GM23338 (cell line): Measurements from ENCODE around the gene KLF4. TPM values are rescaled to one million over a fixed set of nuclear protein-coding genes. Genes with fewer than 3 reads are reported as not detected.

Experiments used
- ATAC-seq: fragments of 200-7000 bp; cut with Tn5 transposase; 3 replicates; pipeline ENCODE4 v1.9.1; 2020
- DNase-seq: peaks from one replicate; pipeline ENCODE4 v3.0.0-alpha.2; 2015; ENCODE audit warnings: low spot score
- H2AFZ ChIP-seq: fragments of 200-600 bp; sonication (generic); 2 replicates; pipeline ENCODE4 v1.8.0; 2016; ENCODE audit warnings: antibody characterized with exemption, mild to moderate bottlenecking, moderate library complexity
- H3F3A ChIP-seq: fragments of 200-600 bp; sonication (generic); replicated peaks from 2 replicates; pipeline ENCODE4 v1.8.0; 2017; ENCODE audit warnings: antibody characterized with exemption, mixed run types, low read depth
- H3K27ac ChIP-seq: fragments of 200-600 bp; sonication (generic); 2 replicates; pipeline ENCODE4 v1.6.1; 2016; ENCODE audit warnings: low read depth
- H3K27me3 ChIP-seq: fragments of 200-600 bp; sonication (generic); 2 replicates; pipeline ENCODE4 v1.8.0; 2016; ENCODE audit warnings: mild to moderate bottlenecking, mixed run types, moderate library complexity; ENCODE audit not compliant: insufficient read depth
- H3K36me3 ChIP-seq: fragments of 200-600 bp; sonication (generic); 2 replicates; pipeline ENCODE4 v1.8.0; 2016; ENCODE audit warnings: mild to moderate bottlenecking; ENCODE audit not compliant: insufficient read depth
- H3K4me1 ChIP-seq: fragments of 200-600 bp; sonication (generic); 2 replicates; pipeline ENCODE4 v1.8.0; 2016; ENCODE audit warnings: mild to moderate bottlenecking, moderate library complexity; ENCODE audit not compliant: insufficient read depth
- H3K4me2 ChIP-seq: fragments of 200-600 bp; sonication (generic); 2 replicates; pipeline ENCODE4 v1.7.1; 2017; ENCODE audit warnings: mixed run types
- H3K4me3 ChIP-seq: fragments of 200-600 bp; sonication (generic); 2 replicates; pipeline ENCODE4 v1.6.1; 2016; ENCODE audit warnings: mixed run types
- H3K79me2 ChIP-seq: fragments of 200-600 bp; sonication (generic); replicated peaks from 2 replicates; pipeline ENCODE4 v1.8.0; 2017; ENCODE audit warnings: mild to moderate bottlenecking; ENCODE audit not compliant: insufficient read depth
- H3K9me2 ChIP-seq: fragments of 200-600 bp; sonication (generic); 2 replicates; pipeline ENCODE4 v1.8.0; 2017; ENCODE audit not compliant: insufficient read depth
- H4K20me1 ChIP-seq: fragments of 200-600 bp; sonication (generic); replicated peaks from 2 replicates; pipeline ENCODE4 v1.8.0; 2017; ENCODE audit warnings: mild to moderate bottlenecking; ENCODE audit not compliant: insufficient read depth
- H3K27ac Mint-ChIP-seq: 2 replicates; pipeline ENCODE4 v1.8.0; 2020; ENCODE audit warnings: inconsistent platforms, mild to moderate bottlenecking, moderate library complexity, mixed read lengths
- H3K27me3 Mint-ChIP-seq: 3 replicates; pipeline ENCODE4 v1.8.0; 2022; ENCODE audit warnings: low read depth, mild to moderate bottlenecking, moderate library complexity, mixed read lengths, inconsistent platforms; ENCODE audit not compliant: insufficient read depth, poor library complexity
- H3K36me3 Mint-ChIP-seq: 3 replicates; pipeline ENCODE4 v1.8.0; 2021; ENCODE audit warnings: low read depth, mild to moderate bottlenecking, inconsistent platforms, moderate library complexity, mixed read lengths
- H3K4me1 Mint-ChIP-seq: 3 replicates; pipeline ENCODE4 v1.8.0; 2020; ENCODE audit warnings: mild to moderate bottlenecking, inconsistent platforms, mixed read lengths
- H3K4me3 Mint-ChIP-seq: 3 replicates; pipeline ENCODE4 v1.8.0; 2021; ENCODE audit warnings: moderate library complexity, mild to moderate bottlenecking, inconsistent platforms, mixed read lengths
- H3K9me3 Mint-ChIP-seq: 3 replicates; pipeline ENCODE4 v1.8.0; 2020; ENCODE audit warnings: moderate library complexity, mild to moderate bottlenecking, inconsistent platforms, mixed read lengths
- CREB1 ChIP-seq: fragments of 250-450 bp; sonication (Bioruptor Pico); IDR thresholded peaks from 2 replicates; pipeline ENCODE4 v1.5.0; 2020; ENCODE audit warnings: low read depth, mild to moderate bottlenecking, moderate library complexity
- CTCF ChIP-seq, 2 experiments: fragments of 200-600 bp in 1 of 2; sonication (generic) in 1 of 2; conservative IDR thresholded peaks; 2 replicates each; pipeline versions ENCODE4 v1.5.1 to v1.6.1; 2016 to 2017; ENCODE audit warnings: antibody characterized with exemption in 2 of 2, low read depth in 2 of 2, mild to moderate bottlenecking in 2 of 2, moderate library complexity in 1 of 2
- ETS1 ChIP-seq: IDR thresholded peaks from 2 replicates; pipeline ENCODE4 v1.6.1; 2016; ENCODE audit warnings: antibody characterized with exemption
- EZH2phosphoT487 ChIP-seq: fragments of 200-600 bp; sonication (generic); IDR thresholded peaks from one replicate; pipeline ENCODE4 v1.8.1; 2018; ENCODE audit warnings: antibody characterized with exemption; ENCODE audit not compliant: unreplicated experiment
- POLR2AphosphoS5 ChIP-seq: IDR thresholded peaks from 2 replicates; pipeline ENCODE4 v1.6.1; 2016; ENCODE audit warnings: antibody characterized with exemption, low read depth
- REST ChIP-seq: IDR thresholded peaks from one replicate; pipeline ENCODE4 v1.6.1; 2018; ENCODE audit warnings: antibody characterized with exemption; ENCODE audit not compliant: unreplicated experiment
- STAT1 ChIP-seq: IDR thresholded peaks from one replicate; pipeline ENCODE4 v1.6.1; 2016; ENCODE audit warnings: antibody characterized with exemption; ENCODE audit not compliant: unreplicated experiment
- ZNF331 ChIP-seq: fragments of 250-450 bp; sonication (Bioruptor Pico); IDR thresholded peaks from 2 replicates; pipeline ENCODE4 v1.5.0; 2020; ENCODE audit warnings: low read depth, mild to moderate bottlenecking, moderate library complexity
- polyA plus RNA-seq: library from polyadenylated mRNA; unstranded; fragments of >200 nt; fragmentation: Nextera tagmentation; extraction: Ambion mirVana; gene quantifications from 2 replicates; pipeline ENCODE4 v1.2.1, GENCODE V29; 2016
- total RNA-seq: library from RNA; depleted of rRNA; stranded (reverse); fragments of >200 nt; shearing (Covaris generic); gene quantifications from 2 replicates; pipeline ENCODE4 v1.2.3, GENCODE V29; 2014
- TF ChIP-seq, protein P1 (sequence below): fragments of 250-450 bp; sonication (Bioruptor Pico); IDR thresholded peaks from 2 replicates; pipeline ENCODE4 v1.5.0; 2020; ENCODE audit warnings: mild to moderate bottlenecking, moderate library complexity

The KLF4 gene
- total and polyA plus RNA-seq, 2 experiments from 2014 or later = 8.3 to 29.8 TPM

GRCh38 chr9:107530679-107531078 is 41.1 kb upstream of the KLF4 start:
- Histone ChIP-seq H3K27ac (no peak overlapping the region), H3K4me3 (no peak overlapping the region), H3K4me1 (no peaks in the 10 kb centered on the region), H3K27me3 (no peaks in the 10 kb centered on the region), H2AFZ (no peak overlapping the region), H3K9me2 (no peaks in the 10 kb centered on the region), H4K20me1 (no peaks in the 10 kb centered on the region), H3K4me2 (no peak overlapping the region), H3K36me3 (no peaks in the 10 kb centered on the region), H3K79me2 (no peaks in the 10 kb centered on the region), H3F3A (no peaks in the 10 kb centered on the region)
- Mint-ChIP-seq H3K27me3 (no peaks in the 10 kb centered on the region), H3K9me3 (no peaks in the 10 kb centered on the region; the same call in 2 of the 3 replicates), H3K4me1 (no peaks in the 10 kb centered on the region), H3K27ac (no peak overlapping the region), H3K4me3 (no peak overlapping the region), H3K36me3 (no peaks in the 10 kb centered on the region)
- DNase-seq = no peak
- ATAC-seq = no peak
- TF ChIP-seq STAT1 (no peak), POLR2AphosphoS5 (no peak), ZNF331 (CRISPR knock-in tag) (no peak), CREB1 (CRISPR knock-in tag) (no peak), CTCF (conservative IDR thresholded peaks at IDR 0.05; ENCODE audit: low read depth in 2 of 2) (no peak), ETS1 (no peak), REST (no peak), EZH2phosphoT487 (no peak)
- TF ChIP-seq, protein P1, sequence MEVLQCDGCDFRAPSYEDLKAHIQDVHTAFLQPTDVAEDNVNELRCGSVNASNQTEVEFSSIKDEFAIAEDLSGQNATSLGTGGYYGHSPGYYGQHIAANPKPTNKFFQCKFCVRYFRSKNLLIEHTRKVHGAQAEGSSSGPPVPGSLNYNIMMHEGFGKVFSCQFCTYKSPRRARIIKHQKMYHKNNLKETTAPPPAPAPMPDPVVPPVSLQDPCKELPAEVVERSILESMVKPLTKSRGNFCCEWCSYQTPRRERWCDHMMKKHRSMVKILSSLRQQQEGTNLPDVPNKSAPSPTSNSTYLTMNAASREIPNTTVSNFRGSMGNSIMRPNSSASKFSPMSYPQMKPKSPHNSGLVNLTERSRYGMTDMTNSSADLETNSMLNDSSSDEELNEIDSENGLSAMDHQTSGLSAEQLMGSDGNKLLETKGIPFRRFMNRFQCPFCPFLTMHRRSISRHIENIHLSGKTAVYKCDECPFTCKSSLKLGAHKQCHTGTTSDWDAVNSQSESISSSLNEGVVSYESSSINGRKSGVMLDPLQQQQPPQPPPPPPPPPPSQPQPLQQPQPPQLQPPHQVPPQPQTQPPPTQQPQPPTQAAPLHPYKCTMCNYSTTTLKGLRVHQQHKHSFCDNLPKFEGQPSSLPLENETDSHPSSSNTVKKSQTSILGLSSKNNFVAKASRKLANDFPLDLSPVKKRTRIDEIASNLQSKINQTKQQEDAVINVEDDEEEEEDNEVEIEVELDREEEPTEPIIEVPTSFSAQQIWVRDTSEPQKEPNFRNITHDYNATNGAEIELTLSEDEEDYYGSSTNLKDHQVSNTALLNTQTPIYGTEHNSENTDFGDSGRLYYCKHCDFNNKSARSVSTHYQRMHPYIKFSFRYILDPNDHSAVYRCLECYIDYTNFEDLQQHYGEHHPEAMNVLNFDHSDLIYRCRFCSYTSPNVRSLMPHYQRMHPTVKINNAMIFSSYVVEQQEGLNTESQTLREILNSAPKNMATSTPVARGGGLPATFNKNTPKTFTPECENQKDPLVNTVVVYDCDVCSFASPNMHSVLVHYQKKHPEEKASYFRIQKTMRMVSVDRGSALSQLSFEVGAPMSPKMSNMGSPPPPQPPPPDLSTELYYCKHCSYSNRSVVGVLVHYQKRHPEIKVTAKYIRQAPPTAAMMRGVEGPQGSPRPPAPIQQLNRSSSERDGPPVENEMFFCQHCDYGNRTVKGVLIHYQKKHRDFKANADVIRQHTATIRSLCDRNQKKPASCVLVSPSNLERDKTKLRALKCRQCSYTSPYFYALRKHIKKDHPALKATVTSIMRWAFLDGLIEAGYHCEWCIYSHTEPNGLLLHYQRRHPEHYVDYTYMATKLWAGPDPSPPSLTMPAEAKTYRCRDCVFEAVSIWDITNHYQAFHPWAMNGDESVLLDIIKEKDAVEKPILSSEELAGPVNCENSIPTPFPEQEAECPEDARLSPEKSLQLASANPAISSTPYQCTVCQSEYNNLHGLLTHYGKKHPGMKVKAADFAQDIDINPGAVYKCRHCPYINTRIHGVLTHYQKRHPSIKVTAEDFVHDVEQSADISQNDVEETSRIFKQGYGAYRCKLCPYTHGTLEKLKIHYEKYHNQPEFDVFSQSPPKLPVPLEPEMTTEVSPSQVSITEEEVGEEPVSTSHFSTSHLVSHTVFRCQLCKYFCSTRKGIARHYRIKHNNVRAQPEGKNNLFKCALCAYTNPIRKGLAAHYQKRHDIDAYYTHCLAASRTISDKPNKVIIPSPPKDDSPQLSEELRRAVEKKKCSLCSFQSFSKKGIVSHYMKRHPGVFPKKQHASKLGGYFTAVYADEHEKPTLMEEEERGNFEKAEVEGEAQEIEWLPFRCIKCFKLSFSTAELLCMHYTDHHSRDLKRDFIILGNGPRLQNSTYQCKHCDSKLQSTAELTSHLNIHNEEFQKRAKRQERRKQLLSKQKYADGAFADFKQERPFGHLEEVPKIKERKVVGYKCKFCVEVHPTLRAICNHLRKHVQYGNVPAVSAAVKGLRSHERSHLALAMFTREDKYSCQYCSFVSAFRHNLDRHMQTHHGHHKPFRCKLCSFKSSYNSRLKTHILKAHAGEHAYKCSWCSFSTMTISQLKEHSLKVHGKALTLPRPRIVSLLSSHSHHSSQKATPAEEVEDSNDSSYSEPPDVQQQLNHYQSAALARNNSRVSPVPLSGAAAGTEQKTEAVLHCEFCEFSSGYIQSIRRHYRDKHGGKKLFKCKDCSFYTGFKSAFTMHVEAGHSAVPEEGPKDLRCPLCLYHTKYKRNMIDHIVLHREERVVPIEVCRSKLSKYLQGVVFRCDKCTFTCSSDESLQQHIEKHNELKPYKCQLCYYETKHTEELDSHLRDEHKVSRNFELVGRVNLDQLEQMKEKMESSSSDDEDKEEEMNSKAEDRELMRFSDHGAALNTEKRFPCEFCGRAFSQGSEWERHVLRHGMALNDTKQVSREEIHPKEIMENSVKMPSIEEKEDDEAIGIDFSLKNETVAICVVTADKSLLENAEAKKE (CRISPR knock-in tag) = no peak
